HG03025 (cell line): ENCODE data around the gene VSIG10.
"Not testable (repeated sequence)": the region's sequence is repeated elsewhere in the genome, so short reads cannot be mapped to it uniquely, and the experiment has no call there.

ENCODE experiments used
- ATAC-seq: cut with Tn5 transposase; IDR thresholded peaks from one replicate; pipeline ENCODE4 v1.9.1; 2021; ENCODE audit warnings: mild to moderate bottlenecking, moderate library complexity; ENCODE audit not compliant: unreplicated experiment, low FRiP score

VSIG10 gene

GRCh38 chr12:118035190-118036041 lies 68.4 kb downstream of the VSIG10 start:
- peak; percentile 74 for ATAC-seq

- no peak for ATAC-seq
Measured at GRCh38 chr12:118034429-118035189, 69.2 kb downstream of the VSIG10 start.

- ATAC-seq: no peak
Measured at GRCh38 chr12:118033902-118034301, 69.9 kb downstream of the VSIG10 start.

- ATAC-seq: no peak
Measured at GRCh38 chr12:118033323-118033722, 70.5 kb downstream of the VSIG10 start.

GRCh38 chr12:118032188-118032587 lies 71.6 kb downstream of the VSIG10 start:
- no peak for ATAC-seq

GRCh38 chr12:118029166-118029565 lies 74.6 kb downstream of the VSIG10 start:
- ATAC-seq: no peak

GRCh38 chr12:118025168-118025567 lies 78.6 kb downstream of the VSIG10 start:
- ATAC-seq: no peak

GRCh38 chr12:118023301-118023860 lies 80.4 kb downstream of the VSIG10 start:
- no peak for ATAC-seq

GRCh38 chr12:118022728-118023109 lies 81.1 kb downstream of the VSIG10 start:
- no peak for ATAC-seq

- not testable (repeated sequence) for ATAC-seq
Measured at GRCh38 chr12:118022097-118022727, 81.6 kb downstream of the VSIG10 start.

GRCh38 chr12:118020036-118020435 lies 83.8 kb downstream of the VSIG10 start:
- no peak for ATAC-seq

GRCh38 chr12:118017926-118018325 lies 85.9 kb downstream of the VSIG10 start:
- no peak for ATAC-seq

- ATAC-seq: peak; percentile 90
Measured at GRCh38 chr12:118016424-118017264, 87.2 kb downstream of the VSIG10 start, which contains the start of gene RFC5. TSS of gene RFC5 (plus strand) at chr12:118016703. CDS start at chr12:118016828, 125 bp downstream.

GRCh38 chr12:118015944-118016343 lies 87.9 kb downstream of the VSIG10 start:
- ATAC-seq: peak; percentile 3

GRCh38 chr12:118015306-118015705 lies 88.5 kb downstream of the VSIG10 start:
- ATAC-seq: no peak
